H1 (cell line): ENCODE data around the gene ZNF654. TPM values are rescaled to one million over a fixed set of nuclear protein-coding genes. Genes with fewer than 3 reads are reported as not detected.

Experiments used
- CTCF ChIA-PET: fragments of 300-600 bp; sonication (Branson Sonifier 250); formaldehyde crosslinking; loops from one replicate; lab custom pipeline; 2021; ENCODE audit not compliant: partially characterized antibody; lab: Charles Lee
- POLR2A ChIA-PET: fragments of 300-600 bp; sonication (Branson Sonifier 250); formaldehyde crosslinking; loops from one replicate; lab custom pipeline; 2021; ENCODE audit warnings: inconsistent platforms; ENCODE audit not compliant: partially characterized antibody; lab: Charles Lee
- DNase-seq, 2 experiments: peaks; one replicate each; pipeline versions ENCODE4 v3.0.0 to v3.0.0-alpha.2; 2010 to 2022; ENCODE audit warnings: low spot score in 2 of 2, low read depth in 1 of 2, mixed read lengths in 1 of 2
- FAIRE-seq: peaks from 2 replicates; lab custom pipeline; 2011; peaks lifted over from hg19 to GRCh38; lab: Jason Lieb, UNC
- H2AFZ ChIP-seq: 2 replicates; pipeline ENCODE4 v1.8.1; 2012; ENCODE audit warnings: low read length, inconsistent platforms
- H2AK5ac ChIP-seq: 2 replicates; pipeline ENCODE4 v1.6.1; 2013; ENCODE audit warnings: low read depth, low read length
- H2BK120ac ChIP-seq: replicated peaks from 2 replicates; pipeline ENCODE3; 2013; ENCODE audit warnings: low read depth, low read length, inconsistent platforms
- H2BK12ac ChIP-seq: 2 replicates; pipeline ENCODE4 v1.6.1; 2013; ENCODE audit warnings: low read depth, low read length
- H2BK15ac ChIP-seq: 2 replicates; pipeline ENCODE4 v1.6.1; 2013; ENCODE audit warnings: low read length
- H2BK20ac ChIP-seq: 2 replicates; pipeline ENCODE4 v1.6.1; 2013; ENCODE audit warnings: low read length
- H2BK5ac ChIP-seq: 2 replicates; pipeline ENCODE4 v1.6.1; 2013; ENCODE audit warnings: low read depth, low read length
- H3K14ac ChIP-seq: 2 replicates; pipeline ENCODE4 v1.6.1; 2013; ENCODE audit warnings: inconsistent platforms; ENCODE audit not compliant: insufficient read length
- H3K18ac ChIP-seq: 2 replicates; pipeline ENCODE4 v1.6.1; 2013; ENCODE audit warnings: low read length; ENCODE audit errors: extremely low read depth
- H3K23ac ChIP-seq: 2 replicates; pipeline ENCODE4 v1.6.1; 2013; ENCODE audit warnings: inconsistent platforms; ENCODE audit not compliant: insufficient read length
- H3K23me2 ChIP-seq: 2 replicates; pipeline ENCODE4 v1.6.1; 2013; ENCODE audit warnings: low read depth, low read length
- H3K27ac ChIP-seq: 2 replicates; pipeline ENCODE4 v1.6.1; 2011; ENCODE audit warnings: low read depth, low read length, inconsistent platforms
- H3K27me3 ChIP-seq, 4 experiments: replicated peaks in 1 of 4; 1 replicate in 1 of 4; 2 replicates in 3 of 4; pipeline versions ENCODE4 v1.6.1 to v1.8.1; 2011 to 2013; ENCODE audit warnings: low read length in 3 of 4, mild to moderate bottlenecking in 3 of 4, inconsistent platforms in 2 of 4, mixed read lengths in 2 of 4, moderate library complexity in 1 of 4; ENCODE audit not compliant: control insufficient read depth in 3 of 4, insufficient read depth in 3 of 4; ENCODE audit errors: extremely low read depth in 1 of 4
- H3K36me3 ChIP-seq, 4 experiments: 2 replicates each; pipeline versions ENCODE4 v1.6.1 to v1.8.1; 2011 to 2013; ENCODE audit warnings: mild to moderate bottlenecking in 4 of 4, low read length in 3 of 4, moderate library complexity in 2 of 4, control low read depth in 1 of 4, inconsistent platforms in 1 of 4; ENCODE audit not compliant: insufficient read depth in 4 of 4, control insufficient read depth in 2 of 4
- H3K4ac ChIP-seq: replicated peaks from 2 replicates; pipeline ENCODE3; 2013; ENCODE audit warnings: low read length, low read depth, mixed read lengths, inconsistent platforms; ENCODE audit not compliant: insufficient read length
- H3K4me1 ChIP-seq, 4 experiments: replicated peaks in 1 of 4; 1 replicate in 1 of 4; 2 replicates in 3 of 4; pipeline versions ENCODE4 v1.6.1 to v1.8.1; 2011 to 2013; ENCODE audit warnings: low read length in 3 of 4, inconsistent platforms in 2 of 4, mixed read lengths in 1 of 4; ENCODE audit not compliant: insufficient read depth in 4 of 4, control insufficient read depth in 3 of 4
- H3K4me2 ChIP-seq, 2 experiments: 2 replicates each; pipeline versions ENCODE4 v1.6.1 to v1.8.1; 2011 to 2013; ENCODE audit warnings: low read depth in 2 of 2, low read length in 2 of 2, control low read depth in 1 of 2, inconsistent platforms in 1 of 2, mild to moderate bottlenecking in 1 of 2; ENCODE audit not compliant: insufficient read depth in 1 of 2
- H3K4me3 ChIP-seq, 4 experiments: fragments of 200-600, 300-600 bp in 1 of 4; sonication (generic), shearing (Covaris generic), sonication (Bioruptor Twin) in 1 of 4; 2 replicates each; pipeline versions ENCODE4 v1.5.1 to v1.8.1; 2011 to 2016; ENCODE audit warnings: low read length in 4 of 4, low read depth in 3 of 4, control low read depth in 2 of 4, inconsistent platforms in 2 of 4, mild to moderate bottlenecking in 2 of 4, mixed read lengths in 1 of 4, moderate library complexity in 1 of 4; ENCODE audit not compliant: insufficient read depth in 2 of 4; ENCODE audit errors: extremely low read depth in 1 of 4
- H3K56ac ChIP-seq: replicated peaks from 2 replicates; pipeline ENCODE3; 2013; ENCODE audit warnings: low read depth, mild to moderate bottlenecking, mixed read lengths, low read length, inconsistent platforms; ENCODE audit not compliant: insufficient read length
- H3K79me1 ChIP-seq: 2 replicates; pipeline ENCODE4 v1.6.1; 2013; ENCODE audit warnings: low read depth, low read length, control low read depth
- H3K79me2 ChIP-seq, 2 experiments: 2 replicates each; pipeline versions ENCODE4 v1.6.1 to v1.8.1; 2012 to 2013; ENCODE audit warnings: low read length in 2 of 2, mild to moderate bottlenecking in 2 of 2, inconsistent platforms in 1 of 2; ENCODE audit not compliant: insufficient read depth in 2 of 2, control insufficient read depth in 1 of 2
- H3K9ac ChIP-seq, 4 experiments: replicated peaks in 1 of 4; 1 replicate in 1 of 4; 2 replicates in 3 of 4; pipeline versions ENCODE4 v1.6.1 to v1.8.1; 2011 to 2013; ENCODE audit warnings: low read depth in 3 of 4, low read length in 3 of 4, control low read depth in 2 of 4, mild to moderate bottlenecking in 2 of 4, moderate library complexity in 2 of 4, inconsistent platforms in 1 of 4; ENCODE audit errors: extremely low read depth in 1 of 4
- H3K9me3 ChIP-seq, 2 experiments: 2 replicates each; pipeline versions ENCODE4 v1.6.1 to v1.8.1; 2012 to 2013; ENCODE audit warnings: mild to moderate bottlenecking in 2 of 2, moderate library complexity in 2 of 2, control low read depth in 1 of 2, inconsistent platforms in 1 of 2, low read depth in 1 of 2, low read length in 1 of 2, mixed read lengths in 1 of 2; ENCODE audit not compliant: insufficient read depth in 2 of 2
- H4K20me1 ChIP-seq, 2 experiments: replicated peaks in 1 of 2; 2 replicates each; pipeline versions ENCODE3 to v1.8.1; 2011 to 2013; ENCODE audit warnings: inconsistent platforms in 2 of 2, low read length in 2 of 2, mild to moderate bottlenecking in 1 of 2; ENCODE audit not compliant: insufficient read depth in 2 of 2, control insufficient read depth in 1 of 2
- H4K5ac ChIP-seq: 2 replicates; pipeline ENCODE4 v1.6.1; 2013; ENCODE audit warnings: low read length, low read depth, mixed read lengths, inconsistent platforms; ENCODE audit not compliant: insufficient read length
- H4K8ac ChIP-seq: 2 replicates; pipeline ENCODE4 v1.8.0; 2013; ENCODE audit warnings: mild to moderate bottlenecking, moderate library complexity, low read length, inconsistent platforms; ENCODE audit not compliant: insufficient read depth; ENCODE audit errors: extremely low read depth
- H4K91ac ChIP-seq: replicated peaks from 2 replicates; pipeline ENCODE3; 2013; ENCODE audit warnings: low read length, mixed read lengths, inconsistent platforms; ENCODE audit not compliant: insufficient read length
- ATF3 ChIP-seq: IDR thresholded peaks from 2 replicates; pipeline ENCODE4 v1.6.1; 2011; ENCODE audit warnings: low read depth, mild to moderate bottlenecking, low read length; ENCODE audit not compliant: insufficient read depth
- BCL11A ChIP-seq, 2 experiments: IDR thresholded peaks; one replicate each; pipeline ENCODE4 v1.6.1; 2011; ENCODE audit warnings: low read depth in 2 of 2, low read length in 2 of 2, mild to moderate bottlenecking in 2 of 2
- CHD1 ChIP-seq: IDR thresholded peaks from 2 replicates; pipeline ENCODE4 v1.6.1; 2012; ENCODE audit warnings: low read depth, low read length, improper control_type of control experiment
- CHD2 ChIP-seq: IDR thresholded peaks from 2 replicates; pipeline ENCODE4 v1.6.1; 2012; ENCODE audit warnings: low read length, improper control_type of control experiment
- HDAC2 ChIP-seq, 2 experiments: fragments of 300-600 bp in 1 of 2; sonication (generic) in 1 of 2; IDR thresholded peaks; 2 replicates each; pipeline ENCODE4 v1.6.1; 2011 to 2012; ENCODE audit warnings: low read depth in 2 of 2, low read length in 2 of 2, mild to moderate bottlenecking in 2 of 2, moderate library complexity in 2 of 2, borderline replicate concordance in 1 of 2, inconsistent platforms in 1 of 2
- HDAC6 ChIP-seq: IDR thresholded peaks from one replicate; pipeline ENCODE4 v1.7.1; 2012; ENCODE audit warnings: low read depth, mild to moderate bottlenecking, inconsistent platforms, low read length, moderate library complexity
- RAD21 ChIP-seq, 2 experiments: IDR thresholded peaks in 1 of 2; conservative IDR thresholded peaks in 1 of 2; 2 replicates each; pipeline ENCODE4 v1.6.1; 2011; ENCODE audit warnings: low read depth in 2 of 2, low read length in 2 of 2, improper control_type of control experiment in 1 of 2, inconsistent platforms in 1 of 2, mild to moderate bottlenecking in 1 of 2, moderate library complexity in 1 of 2
- SAP30 ChIP-seq: fragments of 300-600 bp; sonication (generic); IDR thresholded peaks from 2 replicates; pipeline ENCODE4 v1.7.1; 2012; ENCODE audit warnings: low read length, moderate library complexity, mild to moderate bottlenecking, inconsistent platforms; ENCODE audit not compliant: insufficient read depth, insufficient replicate concordance
- SP4 ChIP-seq: IDR thresholded peaks from 2 replicates; pipeline ENCODE4 v1.6.1; 2012; ENCODE audit warnings: low read length, inconsistent platforms
- TBP ChIP-seq: IDR thresholded peaks from 2 replicates; pipeline ENCODE4 v1.6.1; 2011; ENCODE audit warnings: low read depth, low read length, improper control_type of control experiment
- WGBS, 2 experiments: shearing (Covaris generic) in 1 of 2; methylation state at CpG; one replicate each; pipeline versions ENCODE4 v1.1.6 to v1.1.7; 2013 to 2015; ENCODE audit warnings: low lambda C conversion rate in 2 of 2, mixed read lengths in 2 of 2, inconsistent platforms in 1 of 2, low coverage in 1 of 2, missing lambda C conversion rate in 1 of 2; ENCODE audit not compliant: insufficient replicate concordance in 2 of 2, insufficient coverage in 1 of 2, insufficient read length in 1 of 2; ENCODE audit errors: extremely low coverage in 1 of 2, missing lambda C conversion rate in 1 of 2; 5-methylcytosine and 5-hydroxymethylcytosine counted together
- polyA plus RNA-seq, 7 experiments: library from polyadenylated mRNA; depleted of rRNA in 3 of 7; stranded (reverse) in 5 of 7; unstranded in 2 of 7; fragments of >200 nt in 5 of 7; fragments of 200-250 nt in 2 of 7; gene quantifications; 1 replicate in 5 of 7; 2 replicates in 1 of 7; 4 replicates in 1 of 7; pipeline versions ENCODE4 v1.2.1 to v1.2.3, GENCODE V29; 2011 to 2013; ENCODE audit warnings: missing spikeins in 2 of 7, mixed read lengths in 2 of 7
- total RNA-seq: library from RNA; stranded (reverse); fragmentation: NEBNext Ultra II Directional; extraction: Animal tissue kit (Norgen Biotek cat#: 25700); gene quantifications from 2 replicates; pipeline ENCODE4 v1.2.1, GENCODE V29; 2021
- TF ChIP-seq, protein P1 (sequence below): IDR thresholded peaks from 2 replicates; pipeline ENCODE4 v1.6.1; 2012; ENCODE audit warnings: low read length, inconsistent platforms

ZNF654 gene
- total and polyA plus RNA-seq, 2 of the 8 experiments (the other 6 are each of a cell fraction or from before 2014, with no cell fraction given) = 0.47 to 5.3 TPM

DNA sequence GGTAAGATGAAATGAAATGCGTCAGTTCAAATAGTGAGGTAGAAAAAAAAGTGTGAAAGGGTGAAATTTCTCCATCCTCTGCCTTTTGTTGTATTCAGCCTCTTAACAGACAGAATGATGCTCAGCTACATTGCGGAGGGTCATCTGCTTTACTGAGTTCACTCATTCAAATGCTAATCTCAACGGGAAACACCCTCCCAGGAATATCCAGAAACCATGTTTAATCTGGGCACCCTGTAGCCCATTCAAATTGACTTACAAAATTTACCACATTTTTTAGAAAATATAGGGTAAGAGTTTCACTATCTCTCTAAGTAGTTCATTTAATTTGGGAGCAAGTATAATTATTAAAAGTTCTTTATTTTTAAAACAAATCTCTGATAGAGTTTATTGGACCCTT lies 133.6 kb downstream of the ZNF654 start:
- no peak overlapping the region for H2AFZ ChIP-seq
- H2AK5ac ChIP-seq = no peak overlapping the region
- no peak for FAIRE-seq
- no peaks in the 10 kb centered on the region for H3K79me2 ChIP-seq
- H3K36me3 ChIP-seq = no peaks in the 10 kb centered on the region
- no peak overlapping the region for H2BK5ac ChIP-seq
- H2BK120ac ChIP-seq = no peak overlapping the region
- H3K27me3 ChIP-seq = no peaks in the 10 kb centered on the region
- no peak overlapping the region for H3K4me3 ChIP-seq
- no peak for DNase-seq
- no peak overlapping the region for H3K4ac ChIP-seq
- no peak overlapping the region; a peak in 1 of 4 replicates for H3K4me2 ChIP-seq
- H3K23me2 ChIP-seq = no peaks in the 10 kb centered on the region
- whole genome bisulfite sequencing, 2 experiments = 52% methylated on average over 3 of the region's 3 CpGs; no CpG with 5 or more reads in 1 of the 2 experiments
- no peak overlapping the region for H3K18ac ChIP-seq
- H3K27ac ChIP-seq = no peak overlapping the region; the same call in 1 of the 2 replicates
- no peak overlapping the region for H3K9ac ChIP-seq
- H3K79me1 ChIP-seq = no peaks in the 10 kb centered on the region
- ChIA-PET POLR2A (no interaction called here), CTCF (no interaction called here)
- no peak overlapping the region for H3K56ac ChIP-seq
- H4K91ac ChIP-seq = no peak overlapping the region
- H3K4me1 ChIP-seq = peaks cover 0 to 3% (median 0%) of the 10 kb centered on the region in 4 experiments; a peak in 1 of 7 replicates
- no peak overlapping the region for H3K14ac ChIP-seq
- H4K8ac ChIP-seq = no peak overlapping the region
- H4K20me1 ChIP-seq = no peaks in the 10 kb centered on the region
- no peak overlapping the region for H2BK20ac ChIP-seq
- peaks cover 0 to 2% of the 10 kb centered on the region in 2 experiments; a peak in 1 of 4 replicates for H3K9me3 ChIP-seq
- no peak overlapping the region for H2BK15ac ChIP-seq
- H2BK12ac ChIP-seq = no peak overlapping the region
- H4K5ac ChIP-seq = no peak overlapping the region
- no peak overlapping the region for H3K23ac ChIP-seq
- TF ChIP-seq TBP = no peak
- no peak for TF ChIP-seq BCL11A (IDR thresholded peaks at IDR 0.05; ENCODE audit: low read depth in 2 of 2, low read length in 2 of 2)
- no peak for TF ChIP-seq SAP30
- TF ChIP-seq CHD2 = no peak
- TF ChIP-seq CHD1 = no peak
- no peak for TF ChIP-seq ATF3
- no peak for TF ChIP-seq HDAC6
- TF ChIP-seq, protein P1, sequence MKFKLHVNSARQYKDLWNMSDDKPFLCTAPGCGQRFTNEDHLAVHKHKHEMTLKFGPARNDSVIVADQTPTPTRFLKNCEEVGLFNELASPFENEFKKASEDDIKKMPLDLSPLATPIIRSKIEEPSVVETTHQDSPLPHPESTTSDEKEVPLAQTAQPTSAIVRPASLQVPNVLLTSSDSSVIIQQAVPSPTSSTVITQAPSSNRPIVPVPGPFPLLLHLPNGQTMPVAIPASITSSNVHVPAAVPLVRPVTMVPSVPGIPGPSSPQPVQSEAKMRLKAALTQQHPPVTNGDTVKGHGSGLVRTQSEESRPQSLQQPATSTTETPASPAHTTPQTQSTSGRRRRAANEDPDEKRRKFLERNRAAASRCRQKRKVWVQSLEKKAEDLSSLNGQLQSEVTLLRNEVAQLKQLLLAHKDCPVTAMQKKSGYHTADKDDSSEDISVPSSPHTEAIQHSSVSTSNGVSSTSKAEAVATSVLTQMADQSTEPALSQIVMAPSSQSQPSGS = no peak
- TF ChIP-seq RAD21 (IDR thresholded peaks at IDR 0.05 in 1 of 2, conservative IDR thresholded peaks at IDR 0.05 in 1 of 2; ENCODE audit: low read depth in 2 of 2, low read length in 2 of 2) = no peak
- TF ChIP-seq SP4 = no peak
- no peak for TF ChIP-seq HDAC2 (IDR thresholded peaks at IDR 0.05; ENCODE audit: borderline replicate concordance in 1 of 2, low read depth in 2 of 2, low read length in 2 of 2)
